Measurements from ENCODE around the gene EPHA5.

The EPHA5 gene

DNA sequence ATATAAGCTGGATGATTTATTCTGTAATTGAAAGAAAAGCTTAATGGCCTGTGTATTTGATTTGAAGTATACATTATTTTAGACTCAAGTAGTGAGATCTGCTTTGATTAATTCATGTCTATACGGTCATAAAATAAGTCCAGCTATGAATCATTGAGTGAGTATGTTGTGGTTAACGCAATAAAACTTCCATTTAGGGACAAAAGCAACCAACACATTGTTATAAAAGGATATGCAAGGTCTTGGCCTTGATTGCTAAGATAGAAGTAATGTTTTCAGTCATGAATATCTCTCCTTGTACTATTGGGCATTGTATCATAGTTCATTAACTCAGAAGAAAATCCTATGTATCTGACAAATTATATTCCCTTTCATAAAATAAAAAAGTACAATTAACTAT, 162.1 kb downstream of the EPHA5 start:
- DNase-seq (ENCODE audit: low read depth in 2 of 2, low spot score in 1 of 2): no peak

DNA sequence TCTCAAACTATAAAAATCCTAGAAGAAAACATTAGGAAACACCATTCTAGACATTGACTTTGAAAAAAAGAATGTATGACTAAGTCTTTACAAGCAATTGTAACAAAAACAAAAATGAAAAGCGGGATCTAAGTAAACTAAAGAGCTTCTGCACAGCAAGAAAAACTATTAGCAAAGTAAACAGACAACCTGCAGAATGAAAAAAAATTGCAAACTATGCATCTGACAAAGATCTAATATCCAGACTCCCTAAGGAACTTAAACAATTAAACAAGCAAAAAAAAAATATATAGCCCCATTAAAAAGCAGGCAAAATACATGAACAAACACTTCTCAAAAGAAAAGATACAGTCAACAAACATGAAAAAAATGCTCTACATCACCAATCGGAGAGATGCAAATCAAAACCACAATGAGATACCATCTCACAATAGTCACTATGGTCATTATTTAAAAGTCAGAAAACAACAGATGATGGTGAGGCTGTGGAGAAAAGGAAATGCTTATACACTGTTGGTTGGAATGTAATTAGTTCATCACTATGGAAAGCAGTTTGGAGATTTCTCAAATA, 168.1 kb downstream of the EPHA5 start:
- no peak for DNase-seq (ENCODE audit: low read depth in 2 of 2, low spot score in 1 of 2)

DNA sequence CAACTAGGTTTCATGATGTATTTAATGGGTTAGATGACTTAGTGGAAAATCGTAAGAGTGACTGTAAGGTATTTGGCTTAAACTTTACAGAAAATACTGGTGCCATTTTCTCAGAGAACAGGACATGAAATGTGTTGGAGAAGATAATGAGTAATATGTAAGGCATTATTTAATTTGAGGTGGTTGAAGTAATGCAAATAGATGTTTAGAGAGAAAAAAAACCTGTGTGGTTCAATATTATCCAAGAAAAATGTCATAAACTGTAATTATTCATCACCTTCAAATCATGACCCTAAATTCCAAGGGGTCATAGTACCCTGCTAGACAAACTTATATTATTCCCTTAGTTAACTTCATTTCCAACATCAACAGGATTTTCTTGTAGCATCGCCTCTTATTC, 171.7 kb downstream of the EPHA5 start:
- no peak for DNase-seq (ENCODE audit: low read depth in 2 of 2, low spot score in 1 of 2)

DNA sequence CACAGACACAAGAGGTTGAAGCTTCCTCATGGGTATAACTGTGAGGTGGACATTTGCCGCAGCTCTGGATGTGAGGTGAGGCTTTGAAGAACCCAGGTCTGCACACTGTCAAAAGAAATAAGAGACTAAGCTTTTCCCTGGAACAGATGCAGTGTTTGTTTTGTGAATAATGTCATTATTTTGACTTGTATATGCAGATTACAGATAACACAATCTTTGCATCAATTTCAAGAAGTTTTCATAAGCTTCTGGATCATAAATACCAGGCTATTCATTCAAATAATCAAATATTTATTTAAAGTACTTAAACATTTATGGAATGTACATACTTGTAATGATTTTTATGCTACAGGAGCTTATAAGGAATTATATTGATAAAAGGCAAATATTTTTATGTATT, 174.8 kb downstream of the EPHA5 start:
- no peak for DNase-seq (ENCODE audit: low read depth in 2 of 2, low spot score in 1 of 2)

DNA sequence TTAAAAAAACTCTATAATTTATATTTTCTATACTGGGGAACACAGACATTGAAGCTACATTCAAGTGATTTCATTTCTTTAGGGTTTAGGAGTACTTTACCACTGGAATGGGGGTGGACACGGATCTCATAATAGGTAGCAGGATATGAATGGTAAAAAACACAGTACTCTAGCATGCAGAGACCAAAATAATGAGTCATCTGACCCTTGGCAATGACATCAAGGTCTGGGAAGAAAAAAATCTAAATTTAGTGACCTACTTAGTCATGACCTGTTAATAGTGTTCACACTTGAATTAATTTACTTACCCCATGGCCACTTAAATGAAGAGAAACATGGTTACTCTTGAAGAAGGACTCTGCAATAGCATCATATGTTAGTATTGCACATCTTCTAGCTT, 187.9 kb downstream of the EPHA5 start:
- DNase-seq (ENCODE audit: low read depth in 2 of 2, low spot score in 1 of 2): no peak

DNA sequence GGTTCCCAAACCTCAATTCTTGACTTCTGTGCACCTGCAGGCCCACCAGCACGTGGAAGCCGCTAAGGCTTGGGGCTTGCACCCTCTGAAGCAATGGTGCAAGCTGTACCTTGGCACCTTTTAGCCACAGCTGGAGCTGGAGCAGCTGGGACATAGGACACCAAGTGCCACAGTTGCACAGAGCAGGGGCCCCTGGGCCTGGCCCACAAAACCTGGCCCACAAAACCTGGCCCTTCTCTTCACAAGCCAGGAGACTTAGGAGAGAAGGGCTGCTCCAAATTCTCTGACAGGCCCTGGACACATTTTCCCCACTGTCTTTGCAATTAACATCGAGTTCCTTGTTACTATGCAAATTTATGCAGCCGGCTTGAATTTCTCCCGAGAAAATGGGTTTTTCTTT, 197.8 kb downstream of the EPHA5 start:
- DNase-seq (ENCODE audit: low read depth in 2 of 2, low spot score in 1 of 2): no peak

DNA sequence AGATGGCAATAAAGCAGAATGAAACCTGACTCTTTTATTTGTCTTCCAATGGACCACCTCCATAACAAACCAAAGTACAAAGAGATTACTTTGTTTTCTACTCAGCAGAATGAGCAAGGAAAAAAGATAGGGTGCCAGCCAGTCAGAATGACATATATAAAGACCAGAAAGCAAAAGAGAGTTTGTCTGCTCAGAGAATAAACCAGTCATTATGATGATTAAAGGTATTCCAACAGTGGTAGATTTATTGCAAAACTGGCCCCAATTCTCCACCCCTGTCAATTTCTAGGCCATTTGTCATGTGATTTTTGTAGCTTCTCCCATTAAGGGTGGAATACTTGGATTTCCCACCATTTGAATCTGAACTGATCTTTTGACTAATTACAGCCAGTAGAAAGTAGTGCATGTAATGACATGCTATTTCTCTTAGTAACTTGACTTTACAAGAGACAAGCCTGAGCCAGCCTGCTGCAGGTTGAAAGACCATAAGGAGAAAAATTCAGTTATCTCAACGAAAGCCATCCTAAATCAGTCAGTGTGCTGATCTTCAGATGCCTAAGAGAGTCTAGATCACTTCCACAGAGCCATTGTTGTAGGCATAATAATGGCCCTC, 203.1 kb downstream of the EPHA5 start:
- DNase-seq (ENCODE audit: low read depth in 2 of 2, low spot score in 1 of 2): no peak

DNA sequence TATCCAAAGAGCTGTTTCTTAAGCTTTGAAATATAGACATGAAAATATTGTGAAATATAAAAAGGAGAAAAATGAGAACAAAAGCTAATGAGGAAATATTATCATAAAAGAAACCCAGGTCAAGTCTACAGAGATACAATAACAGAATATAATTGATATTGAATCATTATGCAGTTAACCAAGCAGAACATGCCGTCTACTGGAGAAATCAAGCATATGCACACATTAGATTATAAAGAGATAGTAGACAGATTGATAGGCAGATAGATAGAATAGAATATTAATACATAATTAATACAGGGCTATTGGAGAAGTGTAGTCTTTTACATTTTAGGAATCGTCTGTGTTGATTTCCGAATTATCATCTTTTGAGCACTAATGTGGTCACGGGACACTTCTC, 208.5 kb downstream of the EPHA5 start:
- DNase-seq (ENCODE audit: low read depth in 2 of 2, low spot score in 1 of 2): no peak

DNA sequence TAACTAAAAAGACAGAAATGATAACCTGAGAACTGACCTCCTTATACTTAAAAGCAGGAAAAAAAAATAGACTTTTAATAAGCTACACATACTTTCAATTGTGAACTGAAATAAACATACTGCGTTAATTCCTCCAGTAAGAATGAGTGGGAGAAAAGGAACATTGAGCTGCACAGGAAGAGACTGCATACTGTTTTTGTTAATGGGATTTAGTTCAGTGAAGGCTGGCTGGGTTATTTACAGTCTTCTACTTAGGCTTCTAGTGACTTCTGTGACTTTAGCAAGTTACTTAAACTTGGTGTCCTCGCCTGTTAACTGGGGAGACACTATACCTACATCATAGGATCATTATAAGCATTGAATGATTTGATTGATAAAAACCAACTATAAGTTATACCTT, 213.3 kb downstream of the EPHA5 start:
- no peak for DNase-seq (ENCODE audit: low read depth in 2 of 2, low spot score in 1 of 2)

DNA sequence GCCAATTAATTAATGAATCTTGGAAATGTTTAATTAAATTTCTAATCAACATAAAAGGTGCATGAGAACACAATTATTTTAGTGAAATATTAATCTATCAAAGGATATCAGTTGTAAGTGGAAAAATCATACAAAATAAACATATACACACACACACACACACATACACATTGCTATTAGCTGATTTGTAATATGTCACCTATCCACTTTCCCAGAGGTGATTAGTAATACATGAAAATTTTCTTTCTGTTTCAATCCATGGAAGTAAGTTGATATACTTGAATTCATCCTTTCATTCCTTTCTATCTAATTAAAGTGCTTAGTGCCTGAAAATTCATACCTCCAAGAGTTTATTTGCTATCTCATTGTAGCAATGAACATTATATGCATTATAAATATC, 213.7 kb downstream of the EPHA5 start:
- no peak for DNase-seq (ENCODE audit: low read depth in 2 of 2, low spot score in 1 of 2)

DNA sequence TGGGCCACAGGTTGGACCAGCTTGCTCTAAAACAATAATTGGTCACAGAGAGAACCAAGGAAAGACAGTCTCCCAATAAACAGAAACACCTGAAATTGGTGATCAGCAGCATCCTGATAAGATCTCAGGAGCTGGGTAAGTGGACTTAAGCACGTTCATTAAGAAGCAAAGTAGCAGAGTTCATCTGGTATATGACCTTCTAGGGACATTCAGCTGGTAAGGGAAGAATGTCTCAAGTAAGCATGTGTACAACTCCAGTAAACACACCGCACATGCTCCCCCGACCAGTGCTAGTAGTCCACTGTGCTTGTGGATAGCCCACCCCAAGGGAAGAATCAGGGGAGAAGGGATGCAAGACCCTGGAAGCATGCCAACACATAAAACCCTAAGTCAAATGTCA, 216.9 kb downstream of the EPHA5 start:
- DNase-seq (ENCODE audit: low read depth in 2 of 2, low spot score in 1 of 2): no peak

DNA sequence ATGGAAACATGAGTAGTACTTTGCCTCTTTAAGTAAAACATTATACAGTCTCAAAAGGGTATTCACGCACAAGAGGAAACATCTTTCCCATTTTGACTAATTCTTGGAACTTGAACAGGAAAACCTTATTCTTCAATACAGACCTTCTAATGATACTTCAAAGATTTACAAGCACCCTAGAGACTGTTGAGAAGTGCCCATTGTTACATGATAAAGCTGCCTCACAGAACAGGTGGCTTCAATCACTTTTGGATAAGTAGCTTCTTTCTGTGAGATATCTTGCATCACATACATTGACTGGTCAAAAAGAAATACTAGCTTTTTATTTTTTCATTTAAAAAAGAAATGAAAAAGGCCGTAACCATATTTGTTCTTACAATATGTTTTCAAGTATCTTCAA, 219.4 kb downstream of the EPHA5 start:
- no peak for DNase-seq (ENCODE audit: low read depth in 2 of 2, low spot score in 1 of 2)

DNA sequence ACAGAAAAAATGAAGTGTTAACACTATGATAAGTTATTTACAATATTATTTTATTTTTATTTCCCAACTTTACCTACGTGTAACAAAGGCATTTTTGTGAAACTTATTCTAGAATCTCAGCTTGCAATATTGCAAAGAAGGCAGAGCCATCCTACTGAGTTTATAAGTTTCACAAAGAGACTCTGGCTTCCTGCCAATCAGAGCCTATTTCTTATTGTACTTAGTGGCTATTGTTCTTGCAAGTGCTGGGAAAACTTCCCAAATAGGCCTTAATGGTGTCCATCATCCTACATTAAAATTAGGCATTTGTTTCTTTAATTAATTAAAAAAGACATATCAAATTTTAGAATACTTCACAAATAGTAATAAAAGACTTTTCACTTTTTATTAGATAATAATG, 233.2 kb downstream of the EPHA5 start:
- DNase-seq (ENCODE audit: low read depth in 2 of 2, low spot score in 1 of 2): no peak

DNA sequence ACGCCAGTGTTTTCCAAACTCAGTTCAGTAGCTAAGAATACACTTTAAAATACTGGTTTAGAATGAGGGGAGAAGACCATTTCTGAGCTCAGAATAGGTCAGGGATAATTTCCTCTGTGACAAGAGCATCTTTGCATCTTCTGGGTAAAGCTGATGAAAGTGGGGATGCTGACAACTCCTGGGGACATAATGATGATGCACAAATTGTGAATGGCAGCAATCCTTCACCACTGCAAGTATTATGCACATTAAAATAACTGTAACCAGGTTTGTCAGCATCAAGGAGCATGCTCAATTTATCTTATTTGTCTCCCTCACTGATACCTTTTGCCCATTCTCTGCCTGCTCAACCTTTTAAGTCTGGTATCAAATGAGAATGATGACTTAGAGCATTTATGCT, 248.2 kb downstream of the EPHA5 start:
- DNase-seq (ENCODE audit: low read depth in 2 of 2, low spot score in 1 of 2): no peak

DNA sequence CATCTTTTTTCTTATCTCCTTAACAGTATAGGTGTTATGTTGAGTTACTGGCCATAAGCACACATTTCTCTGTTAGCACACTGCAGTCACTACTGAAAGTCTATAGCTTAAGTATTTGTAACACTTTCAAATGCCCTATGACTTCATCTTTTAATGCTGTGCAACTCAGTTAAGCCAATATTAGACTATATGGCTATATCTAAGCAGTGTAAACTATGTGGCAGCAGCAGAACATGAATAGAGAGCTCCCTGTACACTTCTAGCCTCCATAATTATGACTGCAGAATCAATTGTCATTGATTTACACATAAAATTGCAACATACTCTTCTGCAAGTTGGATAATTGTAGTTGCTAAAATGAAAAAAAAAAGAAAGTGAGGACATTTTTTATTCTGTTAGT, 250.3 kb downstream of the EPHA5 start:
- DNase-seq (ENCODE audit: low read depth in 2 of 2, low spot score in 1 of 2): no peak

DNA sequence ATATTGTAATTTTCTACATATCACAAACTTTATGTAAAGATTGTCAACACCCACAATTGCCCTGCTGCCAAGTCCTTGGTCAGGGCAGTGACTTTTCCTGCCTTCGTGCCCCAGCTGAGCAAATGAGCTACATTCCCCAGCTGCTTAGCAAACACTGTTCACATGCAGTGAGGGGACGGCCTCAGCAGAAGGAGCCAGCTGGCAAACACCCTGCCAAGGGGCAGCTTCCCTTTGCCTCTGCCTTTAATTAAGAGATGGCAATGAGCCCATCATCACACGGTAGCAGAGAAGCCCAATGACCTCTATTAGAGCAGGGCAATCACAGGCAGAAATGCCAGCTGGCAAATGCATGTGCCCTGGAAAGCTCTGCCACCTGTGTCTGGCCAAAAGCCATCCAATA, 253.4 kb downstream of the EPHA5 start:
- no peak for DNase-seq (ENCODE audit: low read depth in 2 of 2, low spot score in 1 of 2)

DNA sequence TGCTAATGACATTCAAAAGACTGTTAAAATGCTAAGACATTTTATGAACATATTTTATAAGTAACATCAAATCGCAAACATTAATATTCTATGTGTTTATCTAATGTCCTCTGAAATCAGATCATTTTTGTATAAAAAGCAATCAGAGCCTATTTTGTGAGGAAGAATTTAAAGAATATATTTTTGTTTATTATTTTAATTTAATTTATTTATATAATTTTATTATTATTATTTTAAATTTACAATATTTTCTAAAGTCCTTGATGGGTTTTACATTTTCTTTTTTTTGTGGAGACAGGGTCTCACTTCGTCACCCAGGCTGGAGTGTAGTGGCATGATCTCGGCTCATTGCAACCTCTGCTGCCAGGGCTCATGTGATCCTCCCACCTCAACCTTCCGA, 262.8 kb downstream of the EPHA5 start:
- DNase-seq (ENCODE audit: low read depth in 2 of 2, low spot score in 1 of 2): no peak

DNA sequence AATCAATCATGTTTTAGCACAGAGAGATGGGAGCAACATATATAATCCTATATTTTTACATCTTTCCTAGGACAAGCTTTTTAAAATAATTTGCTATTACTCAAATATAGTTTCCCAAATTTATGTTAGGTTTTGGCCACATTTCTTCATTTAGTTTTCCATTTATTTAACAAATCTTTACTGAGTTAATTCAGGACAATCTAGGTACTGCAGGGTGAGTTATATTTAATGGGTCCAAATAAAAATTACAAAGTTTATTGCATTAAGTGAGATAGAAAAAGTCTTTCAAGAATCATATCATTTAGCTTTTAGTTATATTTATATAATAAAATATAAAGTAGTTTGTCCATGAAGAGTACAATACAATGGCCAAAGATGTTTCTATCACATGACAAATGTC, 269.2 kb downstream of the EPHA5 start:
- no peak for DNase-seq (ENCODE audit: low read depth in 2 of 2, low spot score in 1 of 2)

DNA sequence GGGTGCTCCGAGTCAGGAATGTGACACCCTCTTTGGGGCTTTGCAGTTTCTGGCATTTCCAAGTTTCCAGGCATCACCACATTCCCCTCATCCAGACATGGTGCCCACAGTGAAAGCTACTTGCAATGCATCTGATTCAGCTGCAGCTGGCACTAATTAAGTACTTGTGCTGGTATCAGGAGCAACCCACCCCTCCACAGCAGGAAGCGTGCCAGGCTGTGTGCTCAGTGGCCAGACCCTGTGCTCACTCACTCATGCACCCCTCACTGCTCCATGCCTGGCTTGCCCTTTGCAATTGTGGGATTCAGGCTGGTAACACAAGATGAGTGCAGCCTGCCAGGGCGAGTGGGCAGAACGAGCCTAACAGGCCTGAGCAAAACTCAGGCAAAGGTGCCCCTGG, 271.2 kb downstream of the EPHA5 start:
- no peak for DNase-seq (ENCODE audit: low read depth in 2 of 2, low spot score in 1 of 2)

DNA sequence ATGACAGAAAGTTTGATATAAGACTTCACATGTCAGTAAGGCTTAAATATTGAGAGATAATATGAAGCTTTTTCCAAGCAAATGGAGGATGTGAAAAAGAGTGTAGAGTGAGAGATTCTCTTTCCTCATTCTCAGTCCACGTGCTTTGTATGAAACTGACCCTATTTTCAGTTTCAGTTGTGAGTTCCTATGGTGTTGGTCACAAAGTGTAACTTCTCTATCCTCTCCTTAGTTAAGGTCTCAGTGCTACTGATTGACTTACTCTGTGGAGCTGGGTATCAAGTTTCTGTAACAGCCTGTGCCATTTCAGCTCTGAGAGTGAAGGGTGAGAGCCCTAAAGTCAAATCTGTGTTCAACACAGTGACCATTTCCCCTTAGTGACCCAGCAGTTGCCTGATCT, 277.2 kb downstream of the EPHA5 start:
- DNase-seq (ENCODE audit: low read depth in 2 of 2, low spot score in 1 of 2): no peak

DNA sequence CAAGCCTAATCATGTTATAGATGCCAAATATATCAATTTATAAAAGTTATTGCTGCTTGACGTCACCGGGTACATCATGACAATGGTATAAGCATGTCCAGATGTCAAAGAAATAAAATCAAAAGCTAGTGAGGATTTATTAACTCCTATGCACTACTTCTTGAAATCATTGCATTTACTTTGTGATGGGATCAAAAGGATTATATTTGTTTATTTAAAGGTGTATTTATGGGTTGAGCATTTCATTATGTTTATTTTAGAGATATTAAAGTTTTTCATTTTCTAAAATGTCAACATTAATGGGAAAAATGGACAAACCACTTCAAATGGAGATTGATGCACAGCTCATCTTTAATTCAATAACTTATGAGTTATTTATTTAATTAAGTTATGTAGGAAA, 277.8 kb downstream of the EPHA5 start:
- DNase-seq (ENCODE audit: low read depth in 2 of 2, low spot score in 1 of 2): no peak

DNA sequence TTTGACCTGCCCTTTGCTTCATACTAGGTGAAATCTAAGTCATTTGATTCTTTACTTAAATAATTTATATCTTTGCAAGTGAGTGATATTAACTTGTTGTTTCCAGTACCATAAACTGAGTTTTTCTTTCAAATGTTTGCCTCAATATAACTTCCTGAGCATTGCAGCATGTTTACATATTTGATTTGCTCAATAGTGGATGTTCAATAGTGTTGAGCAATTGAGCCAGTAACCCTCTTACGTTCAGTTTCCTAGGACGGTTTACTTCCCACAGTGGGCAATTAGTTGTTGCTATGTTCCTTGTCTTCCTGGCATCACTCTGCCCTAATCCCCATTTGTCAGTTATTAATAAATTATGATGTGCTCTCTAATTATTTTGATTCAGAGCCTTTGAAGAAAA, 278.5 kb downstream of the EPHA5 start:
- no peak for DNase-seq (ENCODE audit: low read depth in 2 of 2, low spot score in 1 of 2)

DNA sequence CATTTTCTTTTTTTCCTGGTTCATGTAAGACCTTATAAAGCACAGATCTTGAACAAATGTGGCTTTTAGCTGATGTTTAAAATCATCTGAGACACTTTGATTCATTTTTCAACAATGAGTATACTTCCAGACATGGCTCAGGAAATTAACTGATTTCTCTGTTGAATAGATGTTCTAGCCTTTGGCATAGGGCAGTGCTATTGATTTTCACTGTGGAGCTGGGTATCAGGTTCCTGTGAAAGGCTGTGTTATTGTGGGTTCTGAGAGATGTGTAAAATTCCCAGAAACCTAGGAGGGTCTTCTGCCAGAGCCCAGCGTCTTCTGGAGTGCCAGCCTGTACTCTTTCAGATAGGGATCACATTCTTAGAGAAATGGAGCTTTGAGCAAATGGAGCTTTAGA, 278.9 kb downstream of the EPHA5 start:
- no peak for DNase-seq (ENCODE audit: low read depth in 2 of 2, low spot score in 1 of 2)

DNA sequence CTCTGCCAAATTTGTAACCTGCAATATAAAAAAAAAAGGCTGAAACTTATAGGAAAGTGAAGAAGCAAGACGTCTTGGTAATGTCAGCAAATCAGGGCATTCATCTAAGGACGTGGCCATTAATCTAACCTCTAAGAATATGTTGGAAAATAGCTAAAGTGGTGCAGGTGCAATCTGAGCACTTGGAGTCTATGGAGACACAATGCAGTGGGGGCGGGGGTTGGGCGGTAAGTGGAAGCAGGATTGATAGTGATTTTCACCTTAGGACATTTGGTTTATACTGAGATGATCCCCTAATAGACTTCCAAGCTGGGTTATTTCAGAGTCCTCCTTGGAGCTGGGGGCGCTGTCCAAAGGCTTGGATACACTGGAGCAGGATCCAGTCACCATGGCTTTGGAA, 283.4 kb downstream of the EPHA5 start:
- DNase-seq (ENCODE audit: low read depth in 2 of 2, low spot score in 1 of 2): no peak
